Pancreas (tissue), 10 donors: ENCODE measurements around the gene RBMS2. TPM values are rescaled to one million over a fixed set of nuclear protein-coding genes. Genes with fewer than 3 reads are reported as not detected.

ENCODE experiments used
- ATAC-seq, 4 donors: fragments of 200-7000 bp; cut with Tn5 transposase; one replicate each; pipeline versions ENCODE4 v1.8.0 to v1.9.1; 2020; ENCODE audit warnings: mild to moderate bottlenecking in 4 of 4, moderate library complexity in 4 of 4
- DNase-seq, 6 donors: peaks; one replicate each; pipeline ENCODE4 v3.0.0-alpha.2; 2020
- FAIRE-seq: peaks from 2 replicates; lab custom pipeline; 2012; peaks lifted over from hg19 to GRCh38; lab: Jason Lieb, UNC
- H3K27ac ChIP-seq, 4 donors: fragments of 200-600 bp; sonication (generic); 1 replicate in 3 of 4; 2 replicates in 1 of 4; pipeline versions ENCODE4 v1.5.0 to v1.8.0; 2020
- H3K27me3 ChIP-seq, 4 donors: fragments of 200-600 bp; one replicate each; pipeline ENCODE4 v1.8.0; 2021
- H3K36me3 ChIP-seq, 3 donors: fragments of 200-600 bp; sonication (generic) in 1 of 3; one replicate each; pipeline versions ENCODE4 v1.5.0 to v1.8.0; 2020 to 2021
- H3K4me1 ChIP-seq, 3 donors: fragments of 200-600 bp; one replicate each; pipeline ENCODE4 v1.8.0; 2021
- H3K4me3 ChIP-seq, 4 donors: fragments of 200-600 bp; sonication (generic) in 2 of 4; one replicate each; pipeline versions ENCODE4 v1.5.0 to v1.8.0; 2020 to 2021
- H3K9me3 ChIP-seq, 4 donors: fragments of 200-600 bp; one replicate each; pipeline ENCODE4 v1.8.0; 2021
- CTCF ChIP-seq, 4 donors: fragments of 200-600 bp; sonication (generic) in 3 of 4; IDR thresholded peaks; one replicate each; pipeline versions ENCODE4 v1.5.0 to v1.8.0; 2021; ENCODE audit warnings: antibody characterized with exemption in 4 of 4
- WGBS, 2 donors: extraction: QIAGEN DNeasy Blood & Tissue Kit; methylation state at CpG; one replicate each; pipeline ENCODE4 v1.1.7; 2013; 5-methylcytosine and 5-hydroxymethylcytosine counted together
- intact Hi-C, 3 donors: fragments of 100-400 bp; cut with DNase I; formaldehyde crosslinking; loops; one replicate each; pipeline versions ENCODE4 v1.11.1 to v1.14.2; 2022
- polyA plus RNA-seq, 2 donors: library from polyadenylated mRNA; stranded (reverse); fragments of 200-250 nt; gene quantifications; one replicate each; pipeline ENCODE4 v1.2.3, GENCODE V29; 2013
- total RNA-seq, 6 donors: library from RNA; stranded (reverse); fragmentation: NEBNext Ultra II Directional in 4 of 6; extraction: Animal tissue kit (Norgen Biotek cat#: 25700) in 4 of 6; gene quantifications; one replicate each; pipeline versions ENCODE4 v1.2.1 to v1.2.4, GENCODE V29; 2021 to 2023
- donor health status: healthy with polysubstance abuse.
- donor health status: DM: no; HTN: no; CAD: no; lungs with moderate emphysema.
- donor health status: DM: no; HTN: no; CAD: no.
- donor health status: control.
- donor health status: control.
- donor health status: Bipolar disorder and iron deficiency.
- donor health status: DM: yes; HTN: yes; CAD: no.
- donor health status: DM: no; HTN: no; CAD: no.
- donor health status: DM: no; HTN: no; CAD: no.
- donor health status: DM: yes; HTN: yes; CAD: no.

RBMS2 gene
- total and polyA plus RNA-seq, 8 donors, result 5.4 to 30.8 (median 10.4) TPM

GRCh38 chr12:56634837-56635791 lies 113.5 kb downstream of the RBMS2 start:
- no peaks in the 10 kb centered on the region for H3K27me3 ChIP-seq
- WGBS, 2 donors, result 0 to 1% methylated on average over 33 to 47 of the region's 47 CpGs
- H3K9me3 ChIP-seq, result no peaks in the 10 kb centered on the region
- intact Hi-C loops, result no loop called here
- ATAC-seq, result peak; percentile 38 to 62 (median 47)
- H3K4me3 ChIP-seq, result peak overlapping the region; percentile 39 to 86 (median 62)
- H3K4me1 ChIP-seq, result peaks cover 5 to 28% (median 15%) of the 10 kb centered on the region in 3 donors
- no peak for TF ChIP-seq CTCF (IDR thresholded peaks at IDR 0.05)
- H3K36me3 ChIP-seq, result peaks cover 3 to 27% (median 26%) of the 10 kb centered on the region in 3 donors
- DNase-seq, result peak; percentile 80 to 90 (median 84)
- no peak for FAIRE-seq
- peak overlapping the region; percentile 70 to 97 (median 90) for H3K27ac ChIP-seq

GRCh38 chr12:56635806-56636674 lies 114.4 kb downstream of the RBMS2 start:
- H3K9me3 ChIP-seq, result no peaks in the 10 kb centered on the region
- 1 to 3% methylated on average over 20 of the region's 20 CpGs for WGBS, 2 donors
- FAIRE-seq, result no peak
- intact Hi-C loops, result no loop called here
- TF ChIP-seq CTCF (IDR thresholded peaks at IDR 0.05), result no peak
- peak overlapping the region; percentile 70 to 97 (median 90) for H3K27ac ChIP-seq
- H3K4me3 ChIP-seq, result peak overlapping the region; percentile 39 to 86 (median 62)
- no peaks in the 10 kb centered on the region for H3K27me3 ChIP-seq
- DNase-seq, result peak; percentile 80 to 94 (median 90)
- H3K4me1 ChIP-seq, result peaks cover 5 to 20% (median 15%) of the 10 kb centered on the region in 3 donors
- peaks cover 3 to 35% (median 34%) of the 10 kb centered on the region in 3 donors for H3K36me3 ChIP-seq
- peak; percentile 76 to 87 (median 79) for ATAC-seq

- TF ChIP-seq CTCF (IDR thresholded peaks at IDR 0.05), result peak; percentile 23 to 33 (median 28)
- peak overlapping the region; percentile 70 to 97 (median 90) for H3K27ac ChIP-seq
- peaks cover 4 to 43% (median 41%) of the 10 kb centered on the region in 3 donors for H3K36me3 ChIP-seq
- FAIRE-seq (peak; percentile 95), ATAC-seq (peak; percentile 70 to 83 (median 79)), DNase-seq (peak; percentile 97 to 99 (median 98))
- intact Hi-C loops, result no loop called here
- no peaks in the 10 kb centered on the region for H3K9me3 ChIP-seq
- H3K27me3 ChIP-seq, result no peaks in the 10 kb centered on the region
- H3K4me1 ChIP-seq, result peaks cover 5 to 20% (median 15%) of the 10 kb centered on the region in 3 donors
- 1% methylated on average over 12 of the region's 12 CpGs for WGBS, 2 donors
- peak overlapping the region in 3 of 4 donors; percentile 39 to 86 (median 64) for H3K4me3 ChIP-seq
Measured at GRCh38 chr12:56636675-56637540, 115.3 kb downstream of the RBMS2 start.

GRCh38 chr12:56637621-56638020 lies 116.0 kb downstream of the RBMS2 start:
- Histone ChIP-seq H3K9me3 (no peaks in the 10 kb centered on the region), H3K27ac (peak overlapping the region in 2 of 4 donors; percentile 91 to 97), H3K4me1 (peaks cover 5 to 19% (median 15%) of the 10 kb centered on the region in 3 donors), H3K36me3 (peaks cover 7 to 50% (median 48%) of the 10 kb centered on the region in 3 donors), H3K4me3 (no peak overlapping the region), H3K27me3 (no peaks in the 10 kb centered on the region)
- 51 to 55% methylated on average over 2 of the region's 2 CpGs for WGBS, 2 donors
- DNase-seq (no peak), FAIRE-seq (no peak), ATAC-seq (no peak)
- TF ChIP-seq CTCF (IDR thresholded peaks at IDR 0.05), result no peak
- intact Hi-C loops, result no loop called here
